C4-2B (cell line): ENCODE results near the gene BAIAP3.

Experiments used
- ZFX ChIP-seq: fragments of 450-650 bp; IDR thresholded peaks from 2 replicates; pipeline ENCODE4 v1.6.1; 2017
- TF ChIP-seq, protein P1 (sequence below): fragments of 450-650 bp; conservative IDR thresholded peaks from 2 replicates; pipeline ENCODE4 v1.5.1; 2017; ENCODE audit warnings: mild to moderate bottlenecking

DNA sequence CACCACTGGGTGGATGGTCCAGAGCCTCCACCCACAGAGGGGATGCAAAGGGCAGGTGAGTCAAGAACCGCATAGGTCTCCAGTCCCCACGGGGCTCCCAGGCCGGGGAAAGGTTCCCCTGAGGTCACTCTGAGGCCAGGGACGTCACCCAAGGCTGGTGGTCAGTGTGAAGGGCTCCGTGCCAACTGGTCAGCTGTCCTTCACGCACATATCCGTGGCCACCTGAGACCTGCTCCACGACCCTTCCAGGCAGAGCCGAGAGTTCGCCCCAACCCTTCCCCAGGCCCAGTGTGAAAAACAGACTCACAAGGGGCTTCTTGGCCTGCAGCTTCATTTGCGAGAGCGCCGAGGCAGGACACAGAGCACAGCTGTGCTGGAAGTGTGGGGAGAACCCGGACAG, 15.5 kb downstream of the BAIAP3 start:
- TF ChIP-seq, protein P1, sequence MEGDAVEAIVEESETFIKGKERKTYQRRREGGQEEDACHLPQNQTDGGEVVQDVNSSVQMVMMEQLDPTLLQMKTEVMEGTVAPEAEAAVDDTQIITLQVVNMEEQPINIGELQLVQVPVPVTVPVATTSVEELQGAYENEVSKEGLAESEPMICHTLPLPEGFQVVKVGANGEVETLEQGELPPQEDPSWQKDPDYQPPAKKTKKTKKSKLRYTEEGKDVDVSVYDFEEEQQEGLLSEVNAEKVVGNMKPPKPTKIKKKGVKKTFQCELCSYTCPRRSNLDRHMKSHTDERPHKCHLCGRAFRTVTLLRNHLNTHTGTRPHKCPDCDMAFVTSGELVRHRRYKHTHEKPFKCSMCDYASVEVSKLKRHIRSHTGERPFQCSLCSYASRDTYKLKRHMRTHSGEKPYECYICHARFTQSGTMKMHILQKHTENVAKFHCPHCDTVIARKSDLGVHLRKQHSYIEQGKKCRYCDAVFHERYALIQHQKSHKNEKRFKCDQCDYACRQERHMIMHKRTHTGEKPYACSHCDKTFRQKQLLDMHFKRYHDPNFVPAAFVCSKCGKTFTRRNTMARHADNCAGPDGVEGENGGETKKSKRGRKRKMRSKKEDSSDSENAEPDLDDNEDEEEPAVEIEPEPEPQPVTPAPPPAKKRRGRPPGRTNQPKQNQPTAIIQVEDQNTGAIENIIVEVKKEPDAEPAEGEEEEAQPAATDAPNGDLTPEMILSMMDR = no peak
- no peak for TF ChIP-seq ZFX
